ENCODE data around the gene GRPEL2. TPM values are rescaled to one million over a fixed set of nuclear protein-coding genes. Genes with fewer than 3 reads are reported as not detected.

Gene GRPEL2
- total and polyA plus RNA-seq, 2 donors (not counting 3 experiments of a cell fraction or from before 2014, with no cell fraction given) = 7.6 to 32.5 TPM

DNA sequence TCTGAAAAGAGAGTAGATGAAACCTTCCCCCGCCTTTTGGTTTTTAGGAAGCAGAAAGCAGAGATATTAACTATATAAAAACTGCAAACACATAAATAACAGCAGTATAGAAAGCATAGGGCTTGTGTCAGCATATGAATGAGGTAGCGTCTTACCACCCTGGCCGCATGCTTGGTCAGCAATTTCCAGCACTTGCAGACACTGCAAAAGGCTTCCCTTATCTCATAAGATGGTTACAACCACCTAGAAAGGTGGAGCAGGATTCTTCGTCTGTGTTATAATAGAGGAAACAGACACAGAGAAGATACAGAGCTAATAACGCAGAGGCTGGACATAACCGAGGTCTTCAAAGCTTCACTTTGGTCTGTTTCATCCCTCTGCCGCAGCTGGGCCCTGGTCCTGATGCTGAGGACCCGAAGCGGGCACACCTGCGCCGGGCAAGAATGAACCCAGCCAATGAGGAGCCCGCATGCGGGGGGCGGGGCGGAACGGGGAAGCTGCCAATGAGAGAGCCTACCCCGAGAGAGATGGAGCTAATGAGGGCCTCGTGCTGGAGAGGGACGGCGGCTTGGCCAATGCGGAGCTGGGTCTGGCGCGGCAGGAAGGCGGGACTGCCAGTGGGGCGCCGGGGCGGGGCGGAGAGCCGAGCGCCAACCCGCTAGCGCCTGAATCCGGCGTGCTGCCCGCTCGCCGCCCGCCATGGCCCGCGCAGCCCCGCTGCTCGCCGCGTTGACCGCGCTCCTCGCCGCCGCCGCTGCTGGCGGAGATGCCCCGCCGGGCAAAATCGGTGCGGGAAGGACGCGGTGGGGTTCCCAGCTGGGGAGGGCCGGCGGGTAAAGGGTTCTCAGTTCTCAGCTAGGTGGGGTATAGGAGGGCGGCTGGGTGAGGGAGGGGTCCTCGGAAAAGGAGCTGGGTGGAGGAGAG, 12.3 kb downstream of the GRPEL2 start, which contains the start of gene PCYOX1L:
Gene PCYOX1L (plus strand): TSS at position 677 of the 924 bp plus-strand sequence. CDS start 23 bp downstream, at position 700.
- Histone ChIP-seq H3K4me3 (replicated peaks in 1 of 3; ENCODE audit: insufficient read depth in 1 of 3, low read depth in 1 of 3, low read length in 3 of 3) (peak within 1 kb of the TSS; percentile 25 to 61 (median 48)), H2AFZ (ENCODE audit: low read depth, low read length) (peak within 1 kb of the TSS; percentile 92), H3K4me1 (ENCODE audit: control insufficient read depth, extremely low read depth, insufficient read depth, low read length) (peaks cover 3% of the 10 kb centered on the region), H3K27ac (ENCODE audit: insufficient read depth, low read depth, low read length) (no peak within 1 kb of the TSS), H4K20me1 (replicated peaks; ENCODE audit: control insufficient read depth, extremely low read depth, insufficient read depth, low read length) (no peaks in the 10 kb centered on the region), H3K9me3 (replicated peaks; ENCODE audit: control insufficient read depth, insufficient read depth, low read length) (no peaks in the 10 kb centered on the region), H3K4me2 (ENCODE audit: insufficient read depth, low read length) (peak within 1 kb of the TSS; percentile 65), H3K36me3 (ENCODE audit: control insufficient read depth in 2 of 2, extremely low read depth in 1 of 2, insufficient read depth in 2 of 2, low read length in 2 of 2) (peaks cover 2 to 13% of the 10 kb centered on the region in 2 experiments), H3K9ac (replicated peaks; ENCODE audit: extremely low read depth, insufficient read depth, low read length) (peak within 1 kb of the TSS; percentile 30), H3K9me1 (replicated peaks; ENCODE audit: control insufficient read depth, extremely low read depth, insufficient read depth, low read length) (no peaks in the 10 kb centered on the region), H3K79me2 (ENCODE audit: control insufficient read depth, insufficient read depth, low read length) (peaks cover 2% of the 10 kb centered on the region), H3K27me3 (ENCODE audit: control insufficient read depth in 2 of 2, insufficient read depth in 2 of 2, low read length in 2 of 2) (no peaks in the 10 kb centered on the region)
- dilution Hi-C loops (cut with MboI; ENCODE audit: extremely low pct_ligation_motif_present, low sequenced_read_pairs) (no loop called here), intact Hi-C loops (cut with micrococcal nuclease) (loop anchor here (1.0 to 5.0 kb wide), 2 partner anchors 9 to 35 kb away; no protein-coding TSS in a partner anchor)
- TF ChIP-seq, protein P1, sequence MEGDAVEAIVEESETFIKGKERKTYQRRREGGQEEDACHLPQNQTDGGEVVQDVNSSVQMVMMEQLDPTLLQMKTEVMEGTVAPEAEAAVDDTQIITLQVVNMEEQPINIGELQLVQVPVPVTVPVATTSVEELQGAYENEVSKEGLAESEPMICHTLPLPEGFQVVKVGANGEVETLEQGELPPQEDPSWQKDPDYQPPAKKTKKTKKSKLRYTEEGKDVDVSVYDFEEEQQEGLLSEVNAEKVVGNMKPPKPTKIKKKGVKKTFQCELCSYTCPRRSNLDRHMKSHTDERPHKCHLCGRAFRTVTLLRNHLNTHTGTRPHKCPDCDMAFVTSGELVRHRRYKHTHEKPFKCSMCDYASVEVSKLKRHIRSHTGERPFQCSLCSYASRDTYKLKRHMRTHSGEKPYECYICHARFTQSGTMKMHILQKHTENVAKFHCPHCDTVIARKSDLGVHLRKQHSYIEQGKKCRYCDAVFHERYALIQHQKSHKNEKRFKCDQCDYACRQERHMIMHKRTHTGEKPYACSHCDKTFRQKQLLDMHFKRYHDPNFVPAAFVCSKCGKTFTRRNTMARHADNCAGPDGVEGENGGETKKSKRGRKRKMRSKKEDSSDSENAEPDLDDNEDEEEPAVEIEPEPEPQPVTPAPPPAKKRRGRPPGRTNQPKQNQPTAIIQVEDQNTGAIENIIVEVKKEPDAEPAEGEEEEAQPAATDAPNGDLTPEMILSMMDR (IDR thresholded peaks at IDR 0.05; ENCODE audit: extremely low read depth in 1 of 2, insufficient read depth in 1 of 2, low read depth in 1 of 2, low read length in 2 of 2) = no peak
- TF ChIP-seq FOS (IDR thresholded peaks at IDR 0.05; ENCODE audit: borderline replicate concordance, insufficient read depth, low read length) = no peak
- TF ChIP-seq JUN (IDR thresholded peaks at IDR 0.05; ENCODE audit: borderline replicate concordance, insufficient read depth, insufficient read length, low read depth) = no peak
- TF ChIP-seq MYC (IDR thresholded peaks at IDR 0.05; ENCODE audit: low read depth, low read length) = no peak
- TF ChIP-seq POLR2AphosphoS5 (IDR thresholded peaks at IDR 0.05; ENCODE audit: insufficient read depth, low read depth, low read length) = peak; percentile 81
- TF ChIP-seq POLR2A (IDR thresholded peaks at IDR 0.05; ENCODE audit: low read depth, low read length) = peak; percentile 69
- no peak for TF ChIP-seq GATA2 (IDR thresholded peaks at IDR 0.05; ENCODE audit: insufficient read depth, insufficient read length, low read depth, low read length)
- TF ChIP-seq EZH2 (IDR thresholded peaks at IDR 0.05; ENCODE audit: borderline replicate concordance, low read depth, low read length, severe bottlenecking) = no peak
- TF ChIP-seq, protein P2, sequence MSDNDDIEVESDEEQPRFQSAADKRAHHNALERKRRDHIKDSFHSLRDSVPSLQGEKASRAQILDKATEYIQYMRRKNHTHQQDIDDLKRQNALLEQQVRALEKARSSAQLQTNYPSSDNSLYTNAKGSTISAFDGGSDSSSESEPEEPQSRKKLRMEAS (IDR thresholded peaks at IDR 0.05; ENCODE audit: insufficient read depth, insufficient read length) = peak; percentile 53
- DNase-seq (ENCODE audit: low read depth, low spot score) = peak; percentile 95
- POLR2A ChIA-PET = interaction anchor here (0.5 to 1.2 kb wide), 5 partner anchors 10 to 92 kb away, joined by 3 to 4 read pairs (median 3); no protein-coding TSS in a partner anchor
- CTCF ChIA-PET = interaction anchor here (1.2 to 5.9 kb wide), 9 partner anchors 10 to 205 kb away, joined by 5 to 67 read pairs (median 10); partner anchors contain the start of gene GRPEL2
- BruUV-seq (replicated peaks) = no TSS peak
- FAIRE-seq = peak; percentile 95
